SW480 (cell line): ENCODE data around the gene SORCS2.
A peak's percentile ranks its signal among the peaks of the same experiment; 100 is the strongest.

Experiments
- DNase-seq: peaks from one replicate; pipeline ENCODE4 v3.0.0-alpha.2; 2016; ENCODE audit warnings: low spot score

SORCS2 gene

GRCh38 chr4:7620086-7620813, 427.9 kb downstream of the SORCS2 start:
- DNase-seq, result no peak

- DNase-seq, result no peak
Observed at GRCh38 chr4:7620814-7621176, 428.5 kb downstream of the SORCS2 start.

DNA sequence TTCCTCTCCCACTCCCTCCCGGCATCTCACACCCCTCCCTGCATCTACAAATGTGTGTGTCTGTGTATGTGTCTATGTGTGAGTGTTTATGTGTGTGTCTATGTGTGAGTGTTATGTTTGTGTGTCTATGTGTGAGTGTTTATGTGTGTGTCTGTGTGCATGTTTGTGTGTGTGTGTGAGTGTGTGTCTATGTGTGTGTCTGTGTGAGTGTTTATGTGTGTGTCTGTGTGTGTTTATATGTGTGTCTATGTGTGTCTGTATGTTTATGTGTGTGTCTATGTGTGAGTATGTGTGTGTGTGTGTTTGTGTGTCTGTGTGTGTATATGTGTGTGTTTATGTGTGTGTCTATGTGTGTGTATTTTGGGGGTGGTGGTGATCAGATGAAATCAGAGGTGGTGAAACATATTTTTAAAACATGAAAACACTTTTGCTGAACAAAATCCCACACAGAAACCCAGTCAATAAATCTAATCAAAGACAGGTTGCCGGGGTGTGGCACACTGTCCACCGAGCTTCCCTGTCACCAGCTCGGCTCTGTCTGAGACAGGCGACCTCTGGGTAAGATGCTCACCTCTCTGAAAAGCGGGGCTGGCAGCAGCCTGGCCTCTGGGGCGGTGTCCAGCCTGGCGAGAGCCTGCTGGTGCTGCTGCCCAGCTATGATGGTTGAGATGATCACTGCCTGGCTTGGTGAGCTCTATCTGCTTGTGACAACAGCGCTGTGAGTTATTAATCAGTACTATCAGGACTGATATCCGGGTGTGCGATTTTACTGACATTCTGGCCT, 429.1 kb downstream of the SORCS2 start:
- no peak for DNase-seq

DNA sequence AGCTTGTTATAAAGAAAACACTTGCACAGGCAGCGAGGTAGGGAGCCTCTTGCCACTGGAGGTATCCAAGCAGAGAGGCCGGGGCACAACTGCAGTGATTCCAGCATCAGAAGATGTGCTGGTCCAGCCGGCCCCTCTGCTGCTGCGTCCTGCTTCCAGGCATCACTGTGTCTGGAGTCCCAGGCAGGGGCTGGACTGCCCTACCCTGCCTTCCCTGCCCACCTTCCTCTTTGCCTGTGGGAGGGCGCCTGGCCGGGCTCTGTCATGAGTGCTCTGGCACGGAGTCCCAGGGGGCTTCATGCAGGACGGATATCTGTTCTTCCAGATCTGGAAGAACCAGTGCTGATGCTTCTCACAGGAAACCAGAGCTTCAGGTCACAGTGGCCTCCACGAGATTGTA, 430.0 kb downstream of the SORCS2 start:
- DNase-seq, result no peak

- DNase-seq, result no peak
Observed at GRCh38 chr4:7623468-7623867, 431.1 kb downstream of the SORCS2 start.

DNA sequence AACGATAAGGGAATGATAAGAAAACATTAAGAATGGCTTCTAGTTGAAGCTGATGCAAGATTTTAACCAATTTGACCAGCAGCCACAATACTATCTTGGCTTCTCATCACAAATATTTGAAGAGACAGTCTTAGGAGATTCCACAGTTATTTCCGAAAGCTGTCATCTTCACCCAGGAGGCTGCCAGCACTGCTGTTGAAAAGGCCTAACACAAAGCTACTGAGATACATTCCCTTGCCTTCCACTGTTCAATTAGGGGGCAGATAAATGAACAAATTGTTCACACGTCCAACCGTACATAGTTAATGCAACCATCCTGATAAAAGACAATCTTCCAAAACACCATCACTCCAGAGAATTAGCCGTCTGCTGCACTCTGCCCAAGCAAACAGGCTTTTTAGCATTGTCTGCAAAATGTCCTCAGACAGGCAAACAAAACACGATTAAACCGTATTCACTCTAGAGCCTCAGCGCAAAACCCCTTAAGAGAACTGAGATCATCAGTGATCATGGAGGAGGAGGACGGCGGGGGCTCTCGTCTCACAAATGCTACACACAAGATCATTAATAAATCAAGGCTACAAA, 432.1 kb downstream of the SORCS2 start:
- DNase-seq, result no peak

GRCh38 chr4:7625071-7625470, 432.7 kb downstream of the SORCS2 start:
- DNase-seq, result no peak

GRCh38 chr4:7626531-7626930, 434.2 kb downstream of the SORCS2 start:
- DNase-seq, result no peak

- no peak for DNase-seq
Observed at GRCh38 chr4:7627251-7628250, 435.2 kb downstream of the SORCS2 start.

DNA sequence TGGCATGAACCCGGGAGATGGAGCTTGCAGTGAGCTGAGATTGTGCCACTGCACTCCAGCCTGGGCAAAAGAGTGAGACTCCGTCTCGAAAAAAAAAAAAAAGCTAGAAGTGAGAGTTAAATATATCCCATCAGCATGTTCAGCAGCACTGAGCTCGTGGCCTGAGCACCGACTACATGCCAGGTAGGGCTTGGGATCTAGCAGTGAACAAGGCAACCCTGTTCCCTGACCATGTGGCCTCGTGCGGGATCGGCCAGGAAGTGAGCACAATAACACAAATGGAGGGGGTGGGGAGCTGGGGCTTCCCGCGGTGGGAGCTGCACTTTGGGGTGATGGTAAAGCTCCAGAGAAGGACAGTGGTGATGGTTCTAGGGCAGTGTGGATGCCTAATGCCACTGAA, 436.1 kb downstream of the SORCS2 start:
- DNase-seq, result no peak

DNA sequence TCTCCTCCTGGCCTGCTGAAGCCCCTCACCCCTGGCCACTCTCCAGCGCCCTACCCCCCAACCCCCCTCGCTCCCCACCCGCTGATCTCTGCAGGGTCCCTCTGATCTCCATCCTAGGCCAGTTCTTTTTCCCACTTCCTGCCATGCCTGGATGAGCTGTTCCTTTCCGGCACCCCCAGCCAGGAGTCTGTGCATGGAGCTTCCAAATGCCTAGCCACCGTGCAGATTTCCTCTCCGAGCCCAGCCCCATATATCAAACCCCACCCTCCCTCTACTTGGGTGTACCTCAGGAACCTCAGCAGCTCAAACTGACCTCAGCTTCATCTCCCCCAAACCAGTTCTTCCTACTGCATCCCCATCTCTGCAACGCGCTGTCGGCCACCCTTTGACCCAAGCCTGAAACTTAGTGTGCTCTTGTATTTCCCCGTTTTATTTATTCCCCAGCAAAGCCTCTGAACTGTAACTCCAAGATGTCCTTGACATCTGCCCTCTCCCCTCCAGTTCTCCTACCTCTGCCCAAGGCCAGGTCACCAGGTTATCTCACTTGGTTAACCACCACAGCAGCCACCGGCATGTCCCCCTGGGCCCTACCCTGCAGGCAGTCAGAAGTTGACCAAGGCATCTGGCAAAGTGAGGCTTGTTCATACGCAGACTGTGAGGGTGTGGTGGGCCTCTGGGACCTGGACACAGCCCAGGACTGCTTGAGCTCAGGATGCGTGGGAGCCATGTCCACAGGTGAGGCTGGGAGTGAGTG, 437.3 kb downstream of the SORCS2 start:
- no peak for DNase-seq

GRCh38 chr4:7630568-7631287, 438.4 kb downstream of the SORCS2 start:
- peak; percentile 47 for DNase-seq

DNA sequence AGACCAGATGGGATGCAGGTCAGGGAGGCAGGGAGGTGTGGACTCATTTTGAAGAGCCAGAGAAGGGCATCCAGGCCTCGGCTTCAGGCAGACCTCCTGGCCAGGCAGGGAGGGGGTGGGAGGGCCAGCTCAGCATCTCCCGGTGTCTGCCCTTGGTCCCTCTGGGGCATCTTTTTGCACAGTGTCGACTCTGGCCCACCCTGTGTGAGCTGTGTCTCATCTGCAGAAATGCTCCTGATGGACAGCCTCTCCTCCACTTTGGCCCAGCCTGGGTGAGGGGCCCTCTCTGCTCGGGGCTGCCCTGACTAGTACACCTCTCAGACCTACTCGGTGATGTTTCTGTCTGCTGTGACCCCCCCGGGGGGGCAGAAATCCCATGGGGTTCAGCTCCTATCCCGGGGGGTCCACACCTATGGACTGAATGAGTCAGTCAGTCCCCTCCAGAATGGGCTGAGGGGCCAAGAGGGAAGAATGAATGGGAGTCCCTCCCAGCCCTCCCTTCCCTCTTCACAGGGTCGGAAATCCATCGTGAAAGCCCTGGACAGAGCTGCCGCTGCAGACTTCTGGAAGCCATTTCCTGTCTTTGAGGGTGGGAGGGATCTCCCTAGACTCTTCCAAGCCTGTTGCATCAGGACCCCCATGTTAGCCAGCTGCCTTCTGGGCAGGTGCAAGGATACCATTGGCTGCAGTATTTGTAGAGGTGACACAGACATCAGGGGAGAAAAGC, 439.1 kb downstream of the SORCS2 start:
- no peak for DNase-seq

- DNase-seq, result no peak
Observed at GRCh38 chr4:7632341-7632740, 440.0 kb downstream of the SORCS2 start.

DNA sequence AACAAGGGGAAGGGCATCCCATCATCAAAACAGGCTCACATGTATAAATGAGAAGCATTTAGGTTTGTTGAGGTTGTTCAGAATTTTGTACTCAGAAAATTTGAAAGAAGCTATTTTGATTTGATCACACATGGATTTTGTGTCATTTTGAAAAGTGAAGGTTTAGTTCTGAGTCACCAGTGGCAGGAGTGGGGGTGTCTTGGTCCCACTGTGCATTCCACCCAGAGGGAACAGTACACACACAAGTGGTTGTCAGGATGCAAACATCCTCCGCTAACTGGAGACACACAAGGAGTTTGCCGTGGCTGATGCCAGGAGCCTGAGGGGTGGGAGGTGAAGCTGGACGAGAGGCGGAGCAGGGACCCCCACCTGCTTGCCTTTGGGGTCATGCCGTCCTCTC, 440.6 kb downstream of the SORCS2 start:
- DNase-seq, result no peak

- DNase-seq, result no peak
Observed at GRCh38 chr4:7634661-7635251, 442.4 kb downstream of the SORCS2 start.

GRCh38 chr4:7635445-7636239, 443.3 kb downstream of the SORCS2 start:
- no peak for DNase-seq

DNA sequence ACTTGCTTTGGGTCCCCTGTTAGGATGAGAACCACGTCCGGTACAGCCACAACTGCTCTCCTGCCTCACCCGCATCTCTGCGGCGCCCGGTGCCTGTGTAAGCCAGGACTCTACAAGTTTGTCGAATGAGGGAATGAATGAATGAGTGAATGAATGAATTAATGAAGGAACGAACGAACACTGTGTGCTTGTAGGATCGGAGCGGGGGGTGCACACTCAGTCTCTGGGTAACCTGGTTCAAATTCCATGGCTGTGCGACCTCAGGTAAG, 443.8 kb downstream of the SORCS2 start:
- DNase-seq, result no peak

GRCh38 chr4:7637139-7637538, 444.8 kb downstream of the SORCS2 start:
- DNase-seq, result no peak
